Measurements from ENCODE around the gene LYRM4.

Gene LYRM4

DNA sequence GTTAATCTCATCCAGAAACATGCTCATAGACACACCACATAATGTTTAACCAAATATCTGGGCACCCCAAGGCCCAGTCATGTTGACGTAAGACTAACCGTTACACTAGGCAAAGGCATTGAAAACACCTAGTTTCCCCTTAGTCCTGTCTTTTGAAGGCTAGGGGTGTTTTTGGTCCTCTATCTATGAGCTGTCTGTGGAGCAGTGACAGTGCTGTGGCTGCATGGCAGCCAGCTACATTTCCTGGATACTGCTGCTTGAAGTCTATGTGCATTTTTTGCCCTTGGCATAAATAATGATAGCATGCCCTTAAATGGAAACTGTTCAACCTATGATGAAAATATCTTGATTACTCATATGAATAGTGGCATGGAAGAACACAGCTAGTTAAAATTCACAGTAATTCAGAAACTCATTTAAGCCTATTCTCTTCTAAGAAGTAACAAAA is 19.2 kb upstream of the LYRM4 start:
- no peak for DNase-seq

DNA sequence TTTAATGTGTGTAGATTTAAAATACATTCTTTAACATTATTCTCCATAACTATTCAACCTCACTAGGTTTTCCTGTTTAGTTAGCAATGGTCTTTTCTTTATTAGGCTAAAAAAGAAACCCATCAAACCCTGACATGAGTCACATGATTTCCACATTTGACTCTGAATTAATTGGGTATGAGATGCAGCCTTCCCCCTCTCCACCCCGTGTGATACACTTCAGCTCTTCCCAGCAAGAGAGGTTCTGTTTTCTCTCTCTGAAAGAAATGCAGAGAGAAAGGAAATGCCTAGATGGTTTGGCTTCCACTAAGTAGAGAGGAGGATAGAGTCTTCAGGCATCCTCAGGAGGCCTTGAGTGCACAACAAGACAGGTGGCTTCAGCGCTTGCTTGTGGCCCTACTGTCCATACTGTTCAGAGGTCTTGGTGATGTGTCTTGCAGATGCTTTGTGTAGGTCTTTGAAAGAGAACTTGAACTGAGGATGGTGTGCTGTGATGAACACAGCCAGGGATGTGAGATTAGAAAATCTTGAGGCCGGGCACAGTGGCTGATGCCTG is 17.9 kb upstream of the LYRM4 start:
- DNase-seq: no peak

GRCh38 chr6:5278047-5278446 is 17.3 kb upstream of the LYRM4 start:
- DNase-seq: no peak

DNA sequence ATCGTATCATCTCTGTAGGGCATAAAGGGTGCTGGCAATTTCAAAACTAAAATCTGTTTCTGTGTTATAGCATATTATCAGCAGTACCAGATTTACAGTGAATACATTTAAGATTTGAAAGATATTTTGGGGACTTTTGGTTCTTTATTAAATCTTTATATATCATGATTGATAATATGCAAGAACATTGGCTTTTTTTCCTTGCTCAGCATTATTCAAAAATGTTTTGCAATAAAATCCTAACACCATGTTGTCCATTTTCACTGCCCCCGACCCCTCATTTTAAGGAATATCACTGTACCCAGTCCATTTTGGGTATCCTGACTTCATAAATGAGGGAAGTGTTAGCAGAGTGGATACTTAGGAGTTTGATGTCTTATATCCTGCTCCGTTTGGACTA is 16.8 kb upstream of the LYRM4 start:
- DNase-seq: no peak

DNA sequence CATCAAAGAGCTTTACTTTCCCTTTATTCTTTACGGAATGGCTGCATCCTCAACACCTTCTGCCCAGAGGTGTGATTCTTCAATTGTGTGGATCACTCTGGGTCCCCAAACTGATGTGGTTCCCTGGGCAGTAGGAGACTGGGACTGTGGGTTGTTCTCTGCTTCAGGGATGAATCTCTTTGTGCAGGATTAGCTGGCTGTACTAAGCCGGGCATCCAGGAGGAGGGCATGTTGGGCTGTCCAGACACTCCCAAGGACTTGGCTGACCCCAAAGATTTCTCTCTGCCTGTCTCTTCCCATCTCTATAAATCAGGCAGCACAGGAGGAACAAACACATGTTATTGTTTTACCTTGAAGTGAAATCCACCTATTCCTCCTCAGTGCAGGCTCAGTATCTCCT is 15.8 kb upstream of the LYRM4 start:
- DNase-seq: no peak

DNA sequence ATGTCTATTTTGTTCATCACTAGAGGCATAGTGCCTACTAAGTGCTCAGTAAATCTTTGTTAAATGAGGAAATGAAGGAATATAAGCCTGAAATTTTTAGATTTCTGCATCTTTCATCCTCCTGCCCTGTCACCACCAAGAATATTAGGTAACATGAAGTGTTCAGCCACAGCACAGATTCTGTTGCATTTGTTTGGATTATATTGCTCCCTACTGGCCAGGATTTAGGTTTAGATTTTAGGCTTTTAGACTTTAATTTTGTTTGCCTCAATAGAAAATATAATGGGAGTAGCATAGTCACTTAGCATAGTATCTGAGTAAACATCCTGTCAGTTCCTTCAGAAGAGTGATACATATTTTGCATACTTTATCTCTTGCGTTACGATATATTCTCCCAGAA is 14.7 kb upstream of the LYRM4 start:
- no peak for DNase-seq

DNA sequence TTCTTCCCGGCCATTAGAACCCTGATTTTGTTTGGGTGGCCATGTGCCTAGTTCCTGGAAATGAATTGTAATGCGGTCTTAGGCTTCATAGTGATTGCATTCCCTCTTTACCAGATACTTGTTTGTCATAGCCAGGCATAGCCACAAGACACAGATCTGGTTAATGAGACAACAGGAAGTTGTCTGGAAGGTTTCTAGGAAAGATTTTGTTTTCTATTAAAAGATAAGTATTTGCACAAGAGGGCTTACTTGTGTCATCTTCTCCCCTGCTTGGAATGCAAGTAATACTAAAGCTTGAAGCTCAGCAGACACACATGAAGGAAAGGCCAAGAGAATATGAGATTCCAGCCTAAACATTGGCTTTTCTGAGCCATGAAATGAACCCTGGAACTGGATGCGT is 13.5 kb upstream of the LYRM4 start:
- no peak for DNase-seq

GRCh38 chr6:5271926-5272325 is 11.2 kb upstream of the LYRM4 start:
- no peak for DNase-seq

GRCh38 chr6:5270093-5270680 is 9.4 kb upstream of the LYRM4 start:
- no peak for DNase-seq

DNA sequence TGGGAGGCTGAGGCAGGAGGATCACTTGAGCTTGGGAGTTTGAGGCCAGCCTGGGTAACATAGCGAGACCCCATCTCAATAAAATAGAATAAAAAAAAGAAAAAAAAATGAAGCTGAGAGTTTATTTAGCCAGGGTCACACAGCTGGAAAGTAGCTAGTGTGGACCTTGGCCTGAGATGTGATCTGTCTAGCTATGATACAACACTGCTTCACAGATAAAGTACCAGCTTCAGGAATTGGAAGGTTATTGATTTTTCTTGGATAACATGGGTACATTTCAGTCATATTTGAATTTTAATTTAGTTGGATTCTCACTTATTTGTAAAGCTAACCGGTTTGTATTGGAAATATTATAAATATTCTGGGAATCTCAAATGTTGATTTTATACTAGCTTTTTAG is 5.7 kb upstream of the LYRM4 start:
- DNase-seq: no peak

DNA sequence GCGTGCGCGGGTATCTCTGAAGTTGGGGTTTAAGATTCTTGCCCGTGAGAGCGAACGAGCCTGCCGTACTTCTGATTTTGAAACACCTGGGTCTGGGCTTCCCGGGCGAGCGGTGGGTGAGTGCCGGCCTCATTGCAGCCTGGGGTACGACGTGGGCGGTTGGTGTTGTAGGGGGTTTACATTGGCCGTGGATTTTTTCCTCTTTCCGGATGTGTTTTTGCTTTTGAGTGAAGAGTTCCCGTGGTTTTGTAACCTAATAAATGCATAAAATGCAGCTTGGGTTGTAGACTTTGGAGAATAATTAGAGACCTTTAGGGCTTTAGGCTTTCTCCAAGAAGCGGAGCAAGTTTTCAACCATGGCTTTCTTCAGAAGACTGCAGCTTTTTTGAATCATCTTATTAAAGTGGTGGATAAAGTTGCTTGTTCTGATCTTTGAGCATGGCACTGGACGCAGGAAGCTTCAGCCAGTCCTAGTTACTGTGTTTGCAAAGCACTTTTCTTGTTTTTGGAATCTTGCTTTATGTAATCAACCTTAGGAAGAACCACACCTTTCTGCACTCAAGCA is 877 bp upstream of the LYRM4 start:
- DNase-seq: no peak

- DNase-seq: peak; percentile 49
These were observed 584 bp downstream of the LYRM4 start for GRCh38 chr6:5260111-5260620.

- no peak for DNase-seq
These were observed 1.3 kb downstream of the LYRM4 start for GRCh38 chr6:5259428-5259827.

DNA sequence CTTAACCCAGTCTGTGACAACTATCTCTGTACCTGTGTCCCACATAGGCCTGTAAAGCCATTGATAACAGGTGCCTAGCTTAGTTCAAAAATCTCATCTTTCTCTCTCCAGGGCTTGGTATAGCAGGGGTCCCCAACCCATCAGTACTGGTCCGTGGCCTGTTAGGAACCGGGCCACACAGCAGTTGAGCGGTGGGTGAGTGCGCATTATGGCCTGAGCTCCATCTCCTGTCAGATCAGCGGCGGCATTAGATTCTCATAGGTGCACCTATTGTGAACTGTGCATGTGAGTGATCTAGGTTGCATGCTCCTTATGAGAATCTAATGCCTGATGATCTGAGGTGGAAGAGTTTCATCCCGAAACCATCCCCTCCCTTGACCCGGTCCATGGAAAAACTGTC is 3.4 kb downstream of the LYRM4 start:
- no peak for DNase-seq

DNA sequence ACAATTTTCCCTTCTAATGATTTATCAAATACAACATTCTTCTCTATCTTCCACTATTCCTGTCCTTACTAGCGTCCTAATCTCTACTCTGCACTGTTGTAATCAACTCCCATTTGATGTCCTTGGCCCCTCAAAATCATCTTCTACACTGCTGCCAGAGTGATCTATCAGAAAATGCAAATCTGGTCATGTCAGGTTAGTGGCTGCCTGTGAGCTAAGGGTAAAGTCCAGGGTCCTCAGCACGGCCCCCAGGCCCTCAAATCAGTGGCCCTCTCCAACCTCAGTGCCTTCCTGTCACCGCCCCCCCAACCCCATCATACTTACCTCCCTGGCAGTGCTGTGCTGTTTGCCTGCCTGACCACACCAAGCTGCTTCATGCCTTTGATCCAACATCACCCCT is 3.8 kb downstream of the LYRM4 start:
- no peak for DNase-seq

GRCh38 chr6:5250911-5251310 is 9.8 kb downstream of the LYRM4 start:
- DNase-seq: no peak

DNA sequence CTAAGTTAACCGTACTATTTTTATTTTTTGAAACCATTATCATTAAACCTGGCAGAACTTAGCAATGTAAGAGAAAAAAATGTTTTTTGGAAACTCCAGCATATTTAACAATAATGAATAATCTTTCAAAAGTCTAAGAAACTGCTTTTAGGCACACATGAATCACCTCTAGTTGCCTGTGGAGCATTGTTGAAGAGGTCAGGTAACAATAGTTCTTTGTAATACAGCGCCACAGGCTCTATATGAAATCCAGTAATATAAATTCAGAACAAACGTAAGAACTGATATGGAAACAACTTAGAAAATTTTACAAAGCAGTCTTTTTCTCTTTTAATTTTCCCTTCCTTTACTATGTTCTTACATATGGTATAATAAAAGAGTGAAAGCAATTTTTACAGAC is 10.3 kb downstream of the LYRM4 start:
- DNase-seq: no peak

DNA sequence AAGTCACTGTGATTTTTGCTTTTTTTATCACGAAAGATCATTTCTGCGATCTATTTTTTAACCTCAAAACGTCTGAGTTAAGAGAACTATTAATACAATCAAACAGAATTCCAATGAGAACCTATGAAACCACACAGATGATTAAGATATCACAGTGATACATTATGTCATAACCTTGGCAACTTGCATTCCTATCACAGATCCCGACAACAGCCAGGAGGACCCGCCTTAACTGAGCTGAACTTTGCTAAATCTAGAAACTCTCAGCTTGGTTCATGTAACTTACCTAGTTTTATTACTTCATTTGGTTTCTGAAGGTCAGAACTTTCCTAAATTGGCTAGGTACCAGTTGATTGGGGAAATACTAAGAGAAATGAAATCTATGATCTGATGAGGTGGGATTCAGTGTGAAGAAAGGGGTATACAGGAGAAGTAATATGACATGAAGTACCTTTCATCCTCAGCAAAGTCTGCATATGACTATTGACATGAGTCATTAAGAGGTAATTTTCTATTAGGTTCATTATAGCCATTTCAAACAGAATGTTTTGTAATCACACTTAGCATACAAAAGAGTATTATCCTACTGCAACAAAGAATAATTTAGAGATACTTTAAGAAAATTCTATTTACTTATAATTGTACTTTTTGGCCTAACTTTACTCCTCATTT is 11.2 kb downstream of the LYRM4 start:
- peak; percentile 23 for DNase-seq

- DNase-seq: no peak
These were observed 12.2 kb downstream of the LYRM4 start for GRCh38 chr6:5248302-5249098.

DNA sequence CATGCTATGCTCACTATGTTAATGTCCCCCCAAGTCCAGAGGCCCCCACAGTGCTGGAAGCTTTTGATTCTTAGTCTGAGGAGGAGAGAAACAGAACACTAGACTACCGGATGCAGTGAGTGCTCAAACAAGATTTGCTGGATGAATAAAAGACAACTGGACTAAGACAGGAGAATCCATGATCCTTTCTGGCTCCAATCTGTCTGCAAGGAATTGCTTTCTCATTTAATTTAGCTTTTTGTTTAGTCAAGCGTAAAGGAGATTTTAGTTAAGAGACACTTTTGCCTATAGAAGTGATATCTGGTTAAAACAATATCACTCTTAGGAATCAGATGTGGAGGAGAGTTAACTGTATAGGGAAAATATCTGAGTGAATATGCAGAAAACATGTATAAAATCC is 13.5 kb downstream of the LYRM4 start:
- no peak for DNase-seq

- peak; percentile 14 for DNase-seq
These were observed 14.3 kb downstream of the LYRM4 start for GRCh38 chr6:5246141-5247097.

DNA sequence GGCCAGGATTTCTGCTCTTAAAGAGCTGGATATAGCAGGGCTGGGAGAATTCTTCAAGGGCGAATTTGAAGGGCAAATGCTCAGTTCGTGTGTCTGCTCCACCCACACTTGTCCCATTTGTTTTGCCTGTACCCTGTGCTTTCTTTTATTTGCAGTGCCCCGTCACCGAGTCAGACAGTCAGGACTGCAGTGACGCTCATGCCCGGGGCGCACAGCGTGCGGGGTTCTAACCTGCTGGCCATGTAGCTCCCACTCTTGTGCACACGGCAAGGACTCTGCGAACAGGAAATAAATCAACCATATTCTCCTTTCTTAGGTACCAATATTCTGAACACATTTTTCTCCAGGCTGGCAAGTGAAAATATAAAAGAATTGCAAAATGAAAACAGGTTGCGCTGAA is 17.7 kb downstream of the LYRM4 start:
- DNase-seq: no peak

Measured in fibroblast of upper back skin (primary cell).